ENCODE data around the gene FCRL6.

Gene FCRL6

GRCh38 chr1:159838715-159839114 lies 36.6 kb downstream of the FCRL6 start:
- no peak for DNase-seq

- DNase-seq = no peak
Measured at GRCh38 chr1:159839116-159839849, 37.1 kb downstream of the FCRL6 start.

- no peak for DNase-seq
Measured at GRCh38 chr1:159841749-159842148, 39.6 kb downstream of the FCRL6 start.

GRCh38 chr1:159843459-159843858 lies 41.3 kb downstream of the FCRL6 start:
- no peak for DNase-seq

GRCh38 chr1:159845751-159846629 lies 43.8 kb downstream of the FCRL6 start:
- DNase-seq = no peak

GRCh38 chr1:159847231-159847630 lies 45.1 kb downstream of the FCRL6 start:
- no peak for DNase-seq

GRCh38 chr1:159848326-159848725 lies 46.2 kb downstream of the FCRL6 start:
- no peak for DNase-seq

- no peak for DNase-seq
Measured at GRCh38 chr1:159849626-159850366, 47.6 kb downstream of the FCRL6 start.

GRCh38 chr1:159851407-159851806 lies 49.2 kb downstream of the FCRL6 start:
- DNase-seq = no peak

- peak; percentile 50 for DNase-seq
Measured at GRCh38 chr1:159853417-159854115, 51.4 kb downstream of the FCRL6 start.

GRCh38 chr1:159854116-159854692 lies 52.0 kb downstream of the FCRL6 start:
- DNase-seq = peak; percentile 52

- DNase-seq = peak; percentile 61
Measured at GRCh38 chr1:159854693-159855192, 52.6 kb downstream of the FCRL6 start.

- no peak for DNase-seq
Measured at GRCh38 chr1:159855709-159856108, 53.5 kb downstream of the FCRL6 start.

GRCh38 chr1:159856576-159856975 lies 54.4 kb downstream of the FCRL6 start:
- DNase-seq = no peak

GRCh38 chr1:159857889-159858288 lies 55.7 kb downstream of the FCRL6 start:
- DNase-seq = no peak

GRCh38 chr1:159859767-159860322 lies 57.7 kb downstream of the FCRL6 start:
- DNase-seq = no peak

- DNase-seq = no peak
Measured at GRCh38 chr1:159860456-159860855, 58.3 kb downstream of the FCRL6 start.

GRCh38 chr1:159861218-159861617 lies 59.1 kb downstream of the FCRL6 start:
- no peak for DNase-seq

- no peak for DNase-seq
Measured at GRCh38 chr1:159862031-159862430, 59.9 kb downstream of the FCRL6 start.

- no peak for DNase-seq
Measured at GRCh38 chr1:159862557-159862956, 60.4 kb downstream of the FCRL6 start, which contains the start of gene VSIG8. Gene VSIG8 (minus strand): TSS chr1:159862657. CDS start chr1:159862521, 136 bp downstream.

GRCh38 chr1:159864262-159864661 lies 62.1 kb downstream of the FCRL6 start:
- no peak for DNase-seq

Measured in NCI-H1092 treated with DMSO at 0.1 percent for 48 hours (cell line).